Panc1 (cell line): Measurements from ENCODE around the gene INPP5A. TPM values are rescaled to one million over a fixed set of nuclear protein-coding genes. Genes with fewer than 3 reads are reported as not detected.

ENCODE experiments used
- ATAC-seq: fragments of 200-7000 bp; cut with Tn5 transposase; 2 replicates; pipeline ENCODE4 v1.9.1; 2020; ENCODE audit warnings: mild to moderate bottlenecking, moderate library complexity
- BruUV-seq: library from RNA; stranded (reverse); fragments of 400-500 nt; replicated peaks from 2 replicates; lab custom pipeline; 2021; lab: Mats Ljungman, UMichigan
- CTCF ChIA-PET: fragments of 300-600 bp; sonication (Branson Sonifier 250); formaldehyde crosslinking; loops from one replicate; lab custom pipeline; 2022; ENCODE audit warnings: antibody characterized with exemption; lab: Charles Lee
- POLR2A ChIA-PET: fragments of 300-600 bp; sonication (Branson Sonifier 250); formaldehyde crosslinking; loops from one replicate; lab custom pipeline; 2022; ENCODE audit warnings: antibody characterized with exemption; lab: Charles Lee
- DNase-seq: peaks from one replicate; pipeline ENCODE4 v3.0.0-alpha.2; 2010; ENCODE audit warnings: low read depth, low spot score
- H3K27ac ChIP-seq: 2 replicates; pipeline ENCODE4 v1.5.1; 2011; ENCODE audit warnings: mild to moderate bottlenecking, low read length, inconsistent platforms
- H3K27me3 ChIP-seq: fragments of 200-500 bp; sonication (Bioruptor generic); 2 replicates; pipeline ENCODE4 v1.6.0; 2014; ENCODE audit warnings: low read length, inconsistent platforms; ENCODE audit not compliant: control insufficient read depth, insufficient read depth
- H3K36me3 ChIP-seq: fragments of 200-500 bp; sonication (Bioruptor generic); 2 replicates; pipeline ENCODE4 v1.5.1; 2014; ENCODE audit warnings: inconsistent platforms, mild to moderate bottlenecking, low read length, moderate library complexity; ENCODE audit not compliant: control insufficient read depth, insufficient read depth
- H3K4me1 ChIP-seq: 2 replicates; pipeline ENCODE4 v1.5.1; 2011; ENCODE audit warnings: inconsistent platforms, mild to moderate bottlenecking, low read length, moderate library complexity; ENCODE audit not compliant: control insufficient read depth, insufficient read depth
- H3K4me3 ChIP-seq, 2 experiments: 2 replicates each; pipeline ENCODE4 v1.5.1; 2011 to 2012; ENCODE audit warnings: low read depth in 2 of 2, low read length in 2 of 2, mild to moderate bottlenecking in 2 of 2, inconsistent platforms in 1 of 2, moderate library complexity in 1 of 2
- H3K9me3 ChIP-seq: fragments of 200-500 bp; sonication (Bioruptor generic); 2 replicates; pipeline ENCODE4 v1.5.1; 2014; ENCODE audit warnings: low read depth, mild to moderate bottlenecking, inconsistent platforms, low read length, moderate library complexity; ENCODE audit not compliant: control insufficient read depth, insufficient read depth
- POLR2AphosphoS5 ChIP-seq: IDR thresholded peaks from 2 replicates; pipeline ENCODE4 v1.6.1; 2012; ENCODE audit warnings: mild to moderate bottlenecking, low read depth, low read length, moderate library complexity
- SIN3A ChIP-seq: IDR thresholded peaks from 2 replicates; pipeline ENCODE4 v1.6.1; 2012; ENCODE audit warnings: low read depth, mild to moderate bottlenecking, low read length, moderate library complexity, borderline replicate concordance; ENCODE audit not compliant: insufficient read depth
- TCF7L2 ChIP-seq: IDR thresholded peaks from 2 replicates; pipeline ENCODE4 v1.6.1; 2011; ENCODE audit warnings: mild to moderate bottlenecking, low read depth, low read length, inconsistent platforms
- in situ Hi-C: cut with HindIII; loops from 2 replicates; pipeline ENCODE4 v1.10.0; 2016; ENCODE audit warnings: low sequenced_read_pairs, low pct_unique_long_range_greater_than_20kb
- intact Hi-C: fragments of 100-400 bp; cut with micrococcal nuclease; formaldehyde crosslinking; loops from one replicate; pipeline ENCODE4 v1.10.0; 2022; ENCODE audit not compliant: unreplicated experiment
- total RNA-seq: library from RNA; stranded (reverse); gene quantifications from one replicate; pipeline ENCODE4 v1.2.1, GENCODE V29; 2021; ENCODE audit not compliant: unreplicated experiment
- TF ChIP-seq, protein P1 (sequence below): fragments of 450-650 bp; IDR thresholded peaks from 2 replicates; pipeline ENCODE4 v1.5.1; 2017; ENCODE audit warnings: mild to moderate bottlenecking
- TF ChIP-seq, protein P2 (sequence below), 2 experiments: IDR thresholded peaks; 2 replicates each; pipeline ENCODE4 v1.6.1; 2011 to 2012; ENCODE audit warnings: low read depth in 2 of 2, control low read depth in 1 of 2, low read length in 1 of 2, mild to moderate bottlenecking in 1 of 2, moderate library complexity in 1 of 2; ENCODE audit not compliant: insufficient read depth in 1 of 2

INPP5A gene
- total RNA-seq, 1 experiment from 2014 or later = 60.0 TPM

DNA sequence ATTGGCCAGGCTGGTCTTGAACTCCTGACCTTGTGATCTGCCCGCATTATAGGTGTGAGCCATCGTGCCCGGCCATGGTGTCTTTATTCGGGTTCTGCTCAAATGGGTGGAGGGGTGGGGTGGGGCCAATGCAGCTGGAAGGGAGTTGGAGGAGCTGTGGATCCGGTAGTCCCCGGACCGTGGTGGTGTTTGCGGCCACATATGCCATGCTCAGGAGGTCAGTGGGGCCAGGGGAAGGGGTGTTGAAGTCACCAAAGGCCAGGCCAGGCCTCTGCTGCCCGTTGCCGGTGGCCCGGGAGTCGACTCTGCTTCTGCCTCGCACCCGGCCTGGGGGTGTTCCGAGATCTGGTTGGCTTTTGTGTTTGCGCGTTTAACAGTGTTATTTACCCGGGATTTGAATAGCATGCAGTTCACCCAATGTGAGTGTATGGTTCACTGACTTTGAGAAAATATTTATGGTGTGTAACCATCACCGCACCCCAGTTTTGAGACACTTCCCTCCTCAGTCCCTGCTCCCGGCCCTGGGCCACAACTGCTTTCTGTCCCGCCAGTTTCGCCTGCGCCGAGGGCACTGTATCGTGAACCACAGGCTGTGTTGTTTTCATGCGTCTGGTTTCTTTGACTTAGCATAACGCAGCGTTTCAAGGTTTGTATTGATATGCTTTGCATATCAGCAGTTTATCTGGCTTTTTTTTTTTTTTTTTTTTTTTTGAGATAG, 10.7 kb downstream of the INPP5A start:
- in situ Hi-C loops (no loop called here), intact Hi-C loops (no loop called here)
- no peak for ATAC-seq
- no peak for TF ChIP-seq POLR2AphosphoS5
- TF ChIP-seq, protein P1, sequence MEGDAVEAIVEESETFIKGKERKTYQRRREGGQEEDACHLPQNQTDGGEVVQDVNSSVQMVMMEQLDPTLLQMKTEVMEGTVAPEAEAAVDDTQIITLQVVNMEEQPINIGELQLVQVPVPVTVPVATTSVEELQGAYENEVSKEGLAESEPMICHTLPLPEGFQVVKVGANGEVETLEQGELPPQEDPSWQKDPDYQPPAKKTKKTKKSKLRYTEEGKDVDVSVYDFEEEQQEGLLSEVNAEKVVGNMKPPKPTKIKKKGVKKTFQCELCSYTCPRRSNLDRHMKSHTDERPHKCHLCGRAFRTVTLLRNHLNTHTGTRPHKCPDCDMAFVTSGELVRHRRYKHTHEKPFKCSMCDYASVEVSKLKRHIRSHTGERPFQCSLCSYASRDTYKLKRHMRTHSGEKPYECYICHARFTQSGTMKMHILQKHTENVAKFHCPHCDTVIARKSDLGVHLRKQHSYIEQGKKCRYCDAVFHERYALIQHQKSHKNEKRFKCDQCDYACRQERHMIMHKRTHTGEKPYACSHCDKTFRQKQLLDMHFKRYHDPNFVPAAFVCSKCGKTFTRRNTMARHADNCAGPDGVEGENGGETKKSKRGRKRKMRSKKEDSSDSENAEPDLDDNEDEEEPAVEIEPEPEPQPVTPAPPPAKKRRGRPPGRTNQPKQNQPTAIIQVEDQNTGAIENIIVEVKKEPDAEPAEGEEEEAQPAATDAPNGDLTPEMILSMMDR = no peak
- TF ChIP-seq TCF7L2 = no peak
- TF ChIP-seq SIN3A = no peak
- TF ChIP-seq, protein P2, sequence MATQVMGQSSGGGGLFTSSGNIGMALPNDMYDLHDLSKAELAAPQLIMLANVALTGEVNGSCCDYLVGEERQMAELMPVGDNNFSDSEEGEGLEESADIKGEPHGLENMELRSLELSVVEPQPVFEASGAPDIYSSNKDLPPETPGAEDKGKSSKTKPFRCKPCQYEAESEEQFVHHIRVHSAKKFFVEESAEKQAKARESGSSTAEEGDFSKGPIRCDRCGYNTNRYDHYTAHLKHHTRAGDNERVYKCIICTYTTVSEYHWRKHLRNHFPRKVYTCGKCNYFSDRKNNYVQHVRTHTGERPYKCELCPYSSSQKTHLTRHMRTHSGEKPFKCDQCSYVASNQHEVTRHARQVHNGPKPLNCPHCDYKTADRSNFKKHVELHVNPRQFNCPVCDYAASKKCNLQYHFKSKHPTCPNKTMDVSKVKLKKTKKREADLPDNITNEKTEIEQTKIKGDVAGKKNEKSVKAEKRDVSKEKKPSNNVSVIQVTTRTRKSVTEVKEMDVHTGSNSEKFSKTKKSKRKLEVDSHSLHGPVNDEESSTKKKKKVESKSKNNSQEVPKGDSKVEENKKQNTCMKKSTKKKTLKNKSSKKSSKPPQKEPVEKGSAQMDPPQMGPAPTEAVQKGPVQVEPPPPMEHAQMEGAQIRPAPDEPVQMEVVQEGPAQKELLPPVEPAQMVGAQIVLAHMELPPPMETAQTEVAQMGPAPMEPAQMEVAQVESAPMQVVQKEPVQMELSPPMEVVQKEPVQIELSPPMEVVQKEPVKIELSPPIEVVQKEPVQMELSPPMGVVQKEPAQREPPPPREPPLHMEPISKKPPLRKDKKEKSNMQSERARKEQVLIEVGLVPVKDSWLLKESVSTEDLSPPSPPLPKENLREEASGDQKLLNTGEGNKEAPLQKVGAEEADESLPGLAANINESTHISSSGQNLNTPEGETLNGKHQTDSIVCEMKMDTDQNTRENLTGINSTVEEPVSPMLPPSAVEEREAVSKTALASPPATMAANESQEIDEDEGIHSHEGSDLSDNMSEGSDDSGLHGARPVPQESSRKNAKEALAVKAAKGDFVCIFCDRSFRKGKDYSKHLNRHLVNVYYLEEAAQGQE (IDR thresholded peaks at IDR 0.05; ENCODE audit: insufficient read depth in 1 of 2, low read depth in 2 of 2, low read length in 1 of 2) = no peak
- no peak overlapping the region for H3K4me3 ChIP-seq
- DNase-seq = no peak
- H3K27me3 ChIP-seq = no peaks in the 10 kb centered on the region
- peaks cover 26% of the 10 kb centered on the region for H3K4me1 ChIP-seq
- POLR2A ChIA-PET = interaction anchor here (0.7 kb wide), 1 partner anchor 30 kb away, joined by 18 read pairs; no protein-coding TSS in a partner anchor
- CTCF ChIA-PET = no interaction called here
- no peaks in the 10 kb centered on the region for H3K9me3 ChIP-seq
- H3K27ac ChIP-seq = no peak overlapping the region
- H3K36me3 ChIP-seq = no peaks in the 10 kb centered on the region
- no TSS peak for BruUV-seq

DNA sequence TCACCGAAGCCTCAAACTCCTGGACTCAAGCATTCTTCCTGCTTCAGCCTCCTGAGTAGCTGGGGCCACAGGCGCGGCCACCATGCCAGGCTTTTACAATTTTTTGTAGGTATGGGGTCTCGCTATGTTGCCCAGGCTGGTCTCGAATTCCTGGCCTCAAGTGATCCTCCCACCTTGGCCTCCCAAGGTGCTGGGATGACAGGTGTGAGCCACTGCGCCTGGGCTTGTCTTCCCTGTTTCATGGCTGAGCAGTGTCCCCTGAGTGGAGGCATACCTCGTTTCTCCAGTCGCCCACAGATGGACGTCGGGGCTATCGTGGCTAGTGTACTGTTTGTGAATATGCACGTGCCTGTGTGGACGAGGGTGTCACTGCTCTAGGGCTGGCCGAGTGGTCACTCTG, 11.3 kb downstream of the INPP5A start:
- Histone ChIP-seq H3K9me3 (no peaks in the 10 kb centered on the region), H3K27ac (no peak overlapping the region), H3K27me3 (no peaks in the 10 kb centered on the region), H3K4me3 (no peak overlapping the region), H3K36me3 (no peaks in the 10 kb centered on the region), H3K4me1 (peaks cover 26% of the 10 kb centered on the region)
- BruUV-seq = no TSS peak
- TF ChIP-seq SIN3A (no peak), TCF7L2 (no peak), POLR2AphosphoS5 (no peak)
- TF ChIP-seq, protein P2 (IDR thresholded peaks at IDR 0.05; ENCODE audit: insufficient read depth in 1 of 2, low read depth in 2 of 2, low read length in 1 of 2) = no peak
- TF ChIP-seq, protein P1 = no peak
- intact Hi-C loops (no loop called here), in situ Hi-C loops (no loop called here)
- ChIA-PET CTCF (no interaction called here), POLR2A (interaction anchor here (0.7 kb wide), 1 partner anchor 30 kb away, joined by 18 read pairs; no protein-coding TSS in a partner anchor)
- ATAC-seq (no peak), DNase-seq (no peak)
